Inferior parietal cortex (tissue), 1 donor: Measurements from ENCODE around the gene GARIN3.

Source experiments
- DNase-seq: peaks from one replicate; pipeline ENCODE4 v3.0.0-alpha.2; 2016; ENCODE audit errors: extremely low spot score

GARIN3 gene

DNA sequence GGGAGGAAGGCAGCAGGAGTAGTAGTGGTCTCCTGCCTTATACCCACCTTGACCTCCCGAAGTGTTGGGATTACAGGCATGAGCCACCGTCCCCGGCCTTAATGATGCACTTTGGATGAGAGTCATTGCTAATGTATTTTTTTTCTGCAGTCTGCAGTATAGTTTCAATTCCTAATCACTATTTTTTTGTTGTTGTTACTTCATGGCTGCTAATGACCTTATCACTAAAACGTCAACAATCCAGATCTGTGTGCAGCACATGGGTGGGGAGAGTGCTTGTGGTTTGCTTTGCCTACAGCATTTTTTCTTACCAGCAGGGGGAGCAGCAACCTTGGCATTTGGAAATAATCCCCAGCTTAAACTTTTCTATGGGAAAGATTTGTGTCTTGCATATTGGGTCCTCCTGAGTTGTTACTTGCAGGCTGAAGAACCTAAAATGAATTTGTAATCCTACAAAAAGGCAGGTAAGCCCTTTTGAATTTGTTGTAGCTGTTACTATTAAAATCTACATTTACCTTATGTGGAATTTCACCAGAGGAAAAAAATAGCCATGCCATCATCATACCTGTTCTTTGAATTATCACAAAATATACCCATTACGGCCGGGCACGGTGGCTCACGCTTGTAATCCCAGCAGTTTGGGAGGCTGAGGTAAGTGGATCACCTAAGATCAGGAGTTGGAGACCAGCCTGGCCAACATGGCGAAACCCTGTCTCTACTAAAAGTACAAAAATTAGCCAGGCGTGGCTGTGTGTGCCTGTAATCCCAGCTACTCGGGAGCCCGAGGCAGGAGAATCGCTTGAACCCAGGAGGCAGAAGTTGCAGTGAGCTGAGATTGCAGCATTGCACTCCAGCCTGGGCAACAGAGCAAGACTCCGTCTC, 17.1 kb downstream of the GARIN3 start:
- DNase-seq = peak; percentile 90

DNA sequence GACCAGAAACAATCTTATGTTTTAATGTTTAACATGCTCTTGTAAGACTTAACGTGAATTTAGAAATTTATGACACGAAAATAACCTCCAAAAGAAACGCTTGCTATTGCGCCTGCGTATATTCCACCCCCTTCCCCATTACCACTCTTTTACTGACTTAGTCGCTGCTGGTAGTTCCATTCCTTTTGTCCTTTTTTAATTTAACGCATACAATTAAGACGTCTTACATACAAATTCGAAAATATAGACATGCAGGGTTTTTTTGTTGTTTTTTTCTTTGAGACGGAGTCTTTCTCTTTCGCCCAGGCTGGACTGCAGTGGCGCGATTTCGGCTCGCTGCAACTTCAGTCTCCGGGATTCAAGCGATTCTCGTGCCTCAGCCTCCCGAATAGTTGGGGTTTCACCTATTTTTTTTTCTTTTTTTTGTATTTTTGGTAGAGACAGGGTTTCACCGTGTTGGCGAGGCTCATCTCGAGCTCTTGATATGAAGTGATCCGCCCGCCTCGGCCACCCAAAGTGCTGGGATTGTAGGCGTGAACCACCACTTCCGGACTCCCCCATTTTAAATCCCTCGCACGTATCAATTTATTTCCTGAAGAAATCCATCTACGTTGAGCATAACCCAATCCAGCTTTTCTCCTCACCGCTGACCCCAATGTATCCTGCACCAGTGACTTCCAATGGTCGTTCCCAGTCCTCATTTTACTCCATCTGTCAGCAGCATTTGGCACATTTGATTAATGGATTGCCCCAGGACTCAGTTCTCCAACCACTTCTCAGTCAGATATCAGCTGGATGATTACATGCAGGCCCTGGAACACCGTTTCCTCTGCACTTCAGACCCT, 22.7 kb downstream of the GARIN3 start:
- no peak for DNase-seq

DNA sequence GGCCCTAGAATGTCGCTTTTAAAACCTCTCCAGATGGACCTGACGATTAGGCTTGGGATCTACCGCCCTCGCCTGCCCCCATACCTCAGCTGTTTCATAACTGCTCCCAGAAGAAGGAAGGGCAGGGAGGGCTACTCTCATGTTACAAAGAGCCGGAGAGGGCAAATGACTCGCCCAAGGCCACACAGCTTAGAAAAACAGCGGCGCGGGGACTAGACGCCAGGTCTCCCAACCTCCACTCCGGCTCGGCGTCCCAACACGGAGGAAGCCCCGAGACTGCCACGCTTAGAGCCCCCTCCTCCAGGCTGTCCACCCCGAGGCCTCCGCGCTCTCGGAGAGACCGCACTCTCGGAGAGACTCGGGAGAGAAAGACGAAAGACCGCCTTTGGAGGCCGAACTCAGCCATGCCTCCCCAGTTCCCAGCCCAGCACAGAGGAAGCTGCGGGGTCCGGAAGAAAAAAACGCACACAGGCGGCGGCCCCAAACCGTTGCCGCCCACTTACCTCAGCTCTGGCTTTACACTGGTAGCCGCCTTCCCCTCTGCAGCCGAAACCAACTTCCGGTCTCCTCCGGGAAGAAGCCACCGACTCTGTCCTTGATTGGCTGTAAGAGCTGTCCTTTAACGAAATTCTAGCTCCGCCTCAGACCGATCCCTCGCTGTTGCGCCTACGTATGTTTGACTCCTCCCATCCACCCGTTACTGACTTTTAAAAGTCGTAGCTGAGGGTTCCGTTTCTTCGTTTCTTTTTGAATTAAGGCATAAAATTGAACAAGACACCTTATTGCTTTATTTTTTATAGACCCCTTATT, 23.5 kb downstream of the GARIN3 start, which contains the start of gene MED7:
TSS of gene MED7 (minus strand) at position 549 of the 810 bp plus-strand sequence. CDS start 3,434 bp downstream, outside the sequence.
- peak; percentile 100 for DNase-seq

DNA sequence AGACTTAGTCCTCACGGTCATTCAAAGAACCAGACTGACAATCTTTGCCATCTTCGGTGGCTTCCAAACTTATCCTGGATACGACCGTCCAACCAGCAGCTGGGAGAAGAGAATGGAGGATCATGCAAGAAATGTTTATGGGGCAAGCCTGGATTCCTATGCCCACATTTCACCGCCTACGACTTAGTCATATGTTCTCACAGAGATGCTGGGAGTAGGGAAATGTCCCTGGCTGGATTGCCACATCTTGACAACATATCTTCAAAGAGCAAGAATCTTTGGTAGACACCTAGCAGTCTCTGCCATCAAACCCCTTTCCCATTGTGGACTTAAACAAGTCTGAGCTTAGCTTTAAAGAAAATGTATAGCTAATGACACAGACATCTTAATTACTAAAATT, 28.4 kb downstream of the GARIN3 start:
- DNase-seq = peak; percentile 37

DNA sequence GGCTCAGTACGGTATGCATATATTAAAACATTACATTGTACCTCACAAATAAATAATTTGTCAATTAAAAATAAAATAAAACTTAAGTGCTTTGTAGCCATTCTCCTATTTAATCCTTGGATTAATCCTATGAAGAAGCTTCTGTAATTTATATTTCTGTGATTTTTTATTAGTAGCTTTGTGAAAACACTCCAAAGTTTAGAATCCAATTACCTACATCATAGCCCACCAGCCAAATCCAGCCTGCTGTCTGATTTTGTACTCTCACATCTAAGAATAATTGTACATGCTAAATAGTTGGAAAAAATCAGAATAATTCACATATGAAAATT, 33.8 kb downstream of the GARIN3 start:
- no peak for DNase-seq

DNA sequence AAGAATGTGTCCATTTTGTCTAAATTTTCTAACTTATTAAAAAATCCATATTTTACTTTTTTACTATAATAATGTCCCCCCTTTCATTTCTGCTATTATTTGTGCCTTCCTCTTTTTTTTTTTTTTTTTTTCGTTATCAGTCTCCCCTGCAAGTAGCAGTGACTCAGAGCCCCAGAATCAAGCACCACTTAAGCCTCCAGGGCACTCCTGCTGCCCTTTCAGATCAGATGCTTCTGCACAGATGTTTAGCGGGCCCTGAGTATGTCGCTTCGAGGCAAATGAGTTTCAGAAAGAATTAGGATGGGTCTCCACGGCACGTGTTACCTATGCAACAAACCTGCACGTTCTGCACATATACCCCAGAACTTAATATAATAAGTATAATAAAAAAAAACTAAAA, 35.1 kb downstream of the GARIN3 start:
- DNase-seq = no peak

DNA sequence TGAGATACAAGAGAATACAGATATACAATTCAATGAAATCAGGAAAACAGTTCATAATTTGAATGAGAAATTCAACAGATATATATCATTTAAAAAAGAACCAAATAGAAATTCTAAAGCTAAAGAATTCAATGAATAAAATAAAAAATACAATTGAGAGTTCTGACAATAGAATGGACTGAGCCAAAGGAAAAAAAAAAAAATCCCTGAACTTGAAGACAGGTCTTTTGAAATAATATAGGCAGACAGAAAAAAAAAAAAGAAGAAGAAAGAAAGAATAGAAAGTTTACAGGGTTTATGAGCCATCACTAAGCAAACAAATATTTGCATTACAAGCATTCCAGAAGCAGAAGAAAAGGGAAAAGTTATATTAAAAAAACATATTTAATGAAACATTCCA, 44.4 kb downstream of the GARIN3 start:
- no peak for DNase-seq

DNA sequence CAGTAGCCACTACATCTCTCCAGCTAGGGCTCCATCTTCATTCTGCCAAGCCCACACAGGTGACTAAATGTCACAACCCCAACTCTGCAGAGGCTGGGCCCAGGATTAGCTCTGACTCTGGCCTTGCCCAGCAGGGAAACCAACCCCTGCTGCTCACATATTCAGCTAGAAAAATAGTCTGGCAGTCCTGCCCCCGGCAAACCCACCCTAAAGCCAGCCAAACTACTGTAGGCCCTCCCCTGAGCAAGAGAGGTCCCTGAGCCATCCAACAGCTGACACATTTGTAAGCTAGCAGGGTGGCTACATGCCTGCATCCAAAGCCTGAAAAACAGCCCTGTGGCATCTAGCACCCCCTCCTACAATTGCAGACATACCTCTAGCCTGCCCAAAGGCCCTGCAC, 46.0 kb downstream of the GARIN3 start:
- no peak for DNase-seq

DNA sequence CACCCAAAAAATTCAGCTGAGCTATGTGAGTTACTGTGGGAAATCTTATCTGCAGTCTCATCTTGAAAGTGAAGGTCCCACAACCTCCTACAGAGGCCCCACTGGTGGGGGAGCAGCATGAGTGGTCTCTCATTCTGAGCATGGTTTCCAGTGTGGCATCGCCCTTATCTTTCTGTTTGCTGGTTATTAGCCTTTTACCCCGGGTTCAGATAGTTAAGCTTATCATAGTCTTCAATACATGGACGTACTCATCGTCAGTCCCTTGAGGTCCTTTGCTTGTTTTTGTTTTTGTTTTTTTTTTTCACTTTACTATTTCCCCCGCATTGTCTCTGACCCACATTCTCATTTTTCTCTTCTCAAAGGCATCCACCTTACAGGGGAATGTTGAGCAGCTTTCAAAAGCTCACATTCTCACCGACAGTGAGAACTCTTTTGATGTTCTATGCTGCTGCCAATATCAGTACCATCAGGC, 49.5 kb downstream of the GARIN3 start:
- DNase-seq = no peak

DNA sequence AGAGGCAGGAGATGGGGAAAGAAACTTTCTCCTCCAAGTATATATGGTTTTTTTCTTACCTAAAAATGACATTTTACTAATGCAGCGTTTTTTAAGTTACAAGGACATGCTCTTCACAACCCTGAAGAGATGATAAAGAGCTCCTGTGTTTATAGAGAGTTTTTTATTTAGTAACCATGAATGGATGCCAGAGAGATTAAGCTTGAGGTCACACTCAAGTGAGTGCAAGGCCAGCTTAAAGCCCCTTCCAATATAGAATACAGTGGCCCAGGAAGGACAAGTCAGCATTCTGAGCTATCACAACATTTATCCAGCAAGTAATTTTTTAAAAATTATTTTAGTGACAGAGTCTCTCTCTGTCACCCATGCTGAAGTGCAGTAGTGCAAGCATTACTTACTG, 50.6 kb downstream of the GARIN3 start:
- DNase-seq = no peak

DNA sequence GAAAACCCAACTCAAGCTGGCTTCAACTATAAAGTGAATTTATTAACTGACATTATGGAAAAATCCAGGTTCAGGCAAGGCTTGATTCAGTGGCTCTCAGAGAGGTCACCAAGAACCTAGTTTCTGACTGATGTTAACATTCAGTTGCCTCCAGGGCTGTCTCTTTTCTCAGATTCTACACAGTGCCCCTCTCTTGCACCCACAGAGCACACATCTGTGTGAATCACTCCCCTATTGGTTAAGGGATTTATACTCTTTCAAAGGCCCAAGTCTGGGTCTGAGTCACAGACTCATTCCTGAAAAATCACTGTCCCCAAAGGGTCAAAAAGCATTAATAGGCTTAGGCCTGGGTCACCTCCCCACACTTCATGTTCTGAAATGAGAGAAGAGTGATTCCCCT, 51.1 kb downstream of the GARIN3 start:
- DNase-seq = no peak

DNA sequence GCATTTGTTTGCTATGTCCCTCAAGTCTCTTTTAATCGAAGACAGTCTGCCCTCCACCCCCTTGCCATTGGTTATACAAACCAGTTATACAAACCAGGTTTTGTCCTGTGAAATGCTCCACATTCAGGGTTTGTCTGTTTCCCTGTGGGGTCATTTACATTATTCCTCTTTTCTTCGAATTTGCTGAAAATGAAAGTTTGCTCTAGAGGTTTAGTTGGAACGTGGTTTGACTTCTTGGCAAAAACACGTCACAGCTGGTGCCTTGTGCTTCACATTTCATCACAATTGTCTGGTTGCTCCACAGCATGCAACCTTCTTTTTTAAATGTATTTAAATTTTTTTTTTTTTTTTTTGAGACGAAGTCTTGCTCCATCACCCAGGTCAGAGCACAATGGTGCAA, 53.1 kb downstream of the GARIN3 start:
- no peak for DNase-seq
